Vagina (tissue), 2 donors: ENCODE results near the gene COL27A1. TPM values are rescaled to one million over a fixed set of nuclear protein-coding genes. Genes with fewer than 3 reads are reported as not detected.

Source experiments
- DNase-seq, 2 donors: peaks; one replicate each; pipeline ENCODE4 v3.0.0-alpha.2; 2017; ENCODE audit errors: extremely low spot score in 2 of 2
- H3K27ac ChIP-seq: fragments of 200-600 bp; sonication (generic); one replicate; pipeline ENCODE4 v1.5.1; 2019
- H3K27me3 ChIP-seq: fragments of 200-600 bp; sonication (generic); one replicate; pipeline ENCODE4 v1.5.1; 2019
- H3K36me3 ChIP-seq, 2 donors: fragments of 200-600 bp; sonication (generic); one replicate each; pipeline ENCODE4 v1.5.1; 2017 to 2019
- H3K4me1 ChIP-seq: fragments of 200-600 bp; sonication (generic); one replicate; pipeline ENCODE4 v1.5.1; 2019
- H3K4me3 ChIP-seq, 2 donors: fragments of 200-600 bp; sonication (generic); 1 replicate in 1 of 2; 2 replicates in 1 of 2; pipeline ENCODE4 v1.5.1; 2016 to 2019
- H3K9me3 ChIP-seq: fragments of 200-600 bp; sonication (generic); one replicate; pipeline ENCODE4 v1.5.1; 2019
- CTCF ChIP-seq, 3 experiments: fragments of 450-650 bp in 2 of 3; fragments of 200-600 bp in 1 of 3; sonication (generic) in 1 of 3; IDR thresholded peaks; one replicate each; pipeline ENCODE4 v1.5.1; 2017 to 2019; ENCODE audit warnings: antibody characterized with exemption in 3 of 3, mild to moderate bottlenecking in 2 of 3, moderate library complexity in 2 of 3
- POLR2A ChIP-seq, 2 donors: fragments of 450-650 bp; IDR thresholded peaks; one replicate each; pipeline ENCODE4 v1.6.1; 2017; ENCODE audit warnings: antibody characterized with exemption in 2 of 2, mild to moderate bottlenecking in 2 of 2, moderate library complexity in 2 of 2
- POLR2AphosphoS5 ChIP-seq, 2 donors: sonication (generic); formaldehyde crosslinking; IDR thresholded peaks; one replicate each; pipeline ENCODE4 v1.9.0; 2017; ENCODE audit warnings: antibody characterized with exemption in 2 of 2, mild to moderate bottlenecking in 2 of 2, low read depth in 1 of 2; ENCODE audit not compliant: insufficient read depth in 1 of 2
- intact Hi-C: fragments of 100-400 bp; cut with DNase I; formaldehyde crosslinking; loops from one replicate; pipeline ENCODE4 v1.15.1; 2023
- total RNA-seq: library from RNA; depleted of rRNA; stranded (reverse); fragments of >200 nt; gene quantifications from one replicate; pipeline ENCODE4 v1.2.3, GENCODE V29; 2016

Gene COL27A1
- total RNA-seq, 1 donor from 2014 or later = 17.2 TPM

DNA sequence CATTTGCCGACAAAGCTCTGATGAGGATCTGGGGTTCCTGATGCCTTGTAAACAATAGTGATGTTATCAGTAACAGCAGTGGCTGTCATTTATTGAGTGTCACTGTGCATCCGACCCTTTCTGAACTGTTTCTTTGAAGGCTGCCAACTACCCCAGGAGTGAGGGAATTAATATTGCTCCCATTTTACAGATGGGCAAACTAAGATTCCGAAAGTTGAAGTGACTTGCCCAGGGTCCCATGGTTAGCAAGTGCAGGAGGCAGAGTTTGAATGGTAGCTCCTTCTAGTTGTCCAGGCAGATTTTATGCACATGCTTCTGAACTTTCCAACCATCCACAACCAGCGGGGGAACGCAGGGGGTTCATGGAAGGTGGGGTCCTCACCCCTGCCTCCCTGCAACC, 81.9 kb downstream of the COL27A1 start:
- no peak for DNase-seq
- TF ChIP-seq POLR2A (IDR thresholded peaks at IDR 0.05) = no peak
- TF ChIP-seq CTCF (IDR thresholded peaks at IDR 0.05) = no peak
- TF ChIP-seq POLR2AphosphoS5 (IDR thresholded peaks at IDR 0.05; ENCODE audit: insufficient read depth in 1 of 2, low read depth in 1 of 2) = no peak
- Histone ChIP-seq H3K36me3 (no peaks in the 10 kb centered on the region), H3K9me3 (no peaks in the 10 kb centered on the region), H3K27ac (peak overlapping the region; percentile 40), H3K4me1 (peaks cover 25% of the 10 kb centered on the region), H3K4me3 (no peak overlapping the region), H3K27me3 (no peaks in the 10 kb centered on the region)
- intact Hi-C loops = no loop called here

- Histone ChIP-seq H3K36me3 (no peaks in the 10 kb centered on the region), H3K27ac (no peak overlapping the region), H3K4me1 (peaks cover 25% of the 10 kb centered on the region), H3K4me3 (no peak overlapping the region), H3K9me3 (no peaks in the 10 kb centered on the region), H3K27me3 (no peaks in the 10 kb centered on the region)
- DNase-seq = no peak
- intact Hi-C loops = no loop called here
- TF ChIP-seq POLR2AphosphoS5 (IDR thresholded peaks at IDR 0.05; ENCODE audit: insufficient read depth in 1 of 2, low read depth in 1 of 2) = no peak
- no peak for TF ChIP-seq CTCF (IDR thresholded peaks at IDR 0.05)
- no peak for TF ChIP-seq POLR2A (IDR thresholded peaks at IDR 0.05)
Observed at GRCh38 chr9:114237781-114238180, 82.4 kb downstream of the COL27A1 start.

GRCh38 chr9:114238472-114238871, 83.1 kb downstream of the COL27A1 start:
- DNase-seq = no peak

DNA sequence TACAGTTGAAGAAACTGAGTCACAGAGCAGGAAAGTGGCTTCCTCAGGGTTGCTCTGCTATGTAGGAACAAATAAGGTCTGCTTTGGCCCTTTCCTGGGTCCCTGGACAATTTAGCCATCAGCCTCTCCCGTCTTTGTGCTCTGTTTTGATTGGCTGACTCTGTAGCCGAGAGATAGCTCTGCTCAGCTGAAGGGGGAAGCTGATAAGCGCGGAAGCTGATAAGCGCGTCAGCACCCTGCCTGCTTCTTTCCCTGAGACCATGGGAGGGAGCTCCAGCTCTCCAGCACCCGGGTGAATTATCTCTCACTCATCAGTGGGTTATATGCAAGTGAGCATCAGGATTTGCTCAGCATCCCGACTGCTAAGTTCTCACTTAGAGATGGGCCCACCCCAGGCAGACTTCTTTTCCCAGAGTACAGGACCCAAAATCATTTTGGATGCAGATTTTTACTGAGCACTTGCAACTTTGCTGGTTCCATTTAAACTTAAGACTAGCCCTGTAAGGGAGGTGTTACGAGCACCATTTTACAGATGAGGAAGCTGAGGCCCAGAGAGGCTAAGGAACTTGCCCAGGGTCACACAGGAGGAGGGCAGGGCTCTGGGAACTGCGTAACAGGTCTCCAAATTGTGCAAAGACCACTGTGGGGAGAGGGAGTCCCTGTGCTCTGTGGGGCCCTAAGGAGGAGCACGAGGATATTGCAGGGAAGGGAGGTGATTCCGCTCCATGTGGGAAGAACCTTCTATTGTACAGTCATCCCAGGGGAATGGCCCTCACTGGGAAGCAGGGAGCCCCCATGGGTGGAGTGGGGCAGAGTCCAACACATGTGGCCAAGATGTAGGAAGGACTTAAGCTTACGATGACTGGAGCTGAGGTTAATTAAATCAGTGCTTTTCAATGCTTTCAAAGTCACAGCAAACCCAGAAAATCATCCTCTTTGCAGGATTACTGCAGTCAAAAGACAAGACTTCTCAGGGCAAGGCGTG, 83.8 kb downstream of the COL27A1 start:
- H3K36me3 ChIP-seq = no peaks in the 10 kb centered on the region
- intact Hi-C loops = no loop called here
- no peak overlapping the region for H3K4me3 ChIP-seq
- no peak for TF ChIP-seq POLR2AphosphoS5 (IDR thresholded peaks at IDR 0.05; ENCODE audit: insufficient read depth in 1 of 2, low read depth in 1 of 2)
- TF ChIP-seq CTCF (IDR thresholded peaks at IDR 0.05) = no peak
- TF ChIP-seq POLR2A (IDR thresholded peaks at IDR 0.05) = no peak
- peak overlapping the region; percentile 15 for H3K27ac ChIP-seq
- no peaks in the 10 kb centered on the region for H3K9me3 ChIP-seq
- DNase-seq = no peak
- peaks cover 16% of the 10 kb centered on the region for H3K4me1 ChIP-seq
- H3K27me3 ChIP-seq = no peaks in the 10 kb centered on the region

More at GRCh38 chr9:114238472-114238871, 83.1 kb downstream of the COL27A1 start:
- peak overlapping the region; percentile 15 for H3K27ac ChIP-seq
- intact Hi-C loops = no loop called here
- H3K4me3 ChIP-seq = no peak overlapping the region
- H3K9me3 ChIP-seq = no peaks in the 10 kb centered on the region
- TF ChIP-seq CTCF (IDR thresholded peaks at IDR 0.05) (no peak), POLR2AphosphoS5 (IDR thresholded peaks at IDR 0.05; ENCODE audit: insufficient read depth in 1 of 2, low read depth in 1 of 2) (no peak), POLR2A (IDR thresholded peaks at IDR 0.05) (no peak)
- H3K27me3 ChIP-seq = no peaks in the 10 kb centered on the region
- H3K4me1 ChIP-seq = peaks cover 20% of the 10 kb centered on the region
- no peaks in the 10 kb centered on the region for H3K36me3 ChIP-seq

GRCh38 chr9:114240216-114240615, 84.9 kb downstream of the COL27A1 start:
- H3K27ac ChIP-seq = no peak overlapping the region
- no peak for TF ChIP-seq CTCF (IDR thresholded peaks at IDR 0.05)
- TF ChIP-seq POLR2AphosphoS5 (IDR thresholded peaks at IDR 0.05; ENCODE audit: insufficient read depth in 1 of 2, low read depth in 1 of 2) = no peak
- TF ChIP-seq POLR2A (IDR thresholded peaks at IDR 0.05) = no peak
- H3K4me3 ChIP-seq = no peak overlapping the region
- H3K9me3 ChIP-seq = no peaks in the 10 kb centered on the region
- no peak for DNase-seq
- H3K36me3 ChIP-seq = no peaks in the 10 kb centered on the region
- H3K4me1 ChIP-seq = peaks cover 12% of the 10 kb centered on the region
- H3K27me3 ChIP-seq = no peaks in the 10 kb centered on the region
- intact Hi-C loops = no loop called here
